Placental epithelial cell (primary cell): ENCODE data around the gene MTARC1. TPM values are rescaled to one million over a fixed set of nuclear protein-coding genes. Genes with fewer than 3 reads are reported as not detected.

Experiments used
- total RNA-seq: library from RNA; depleted of rRNA; stranded (reverse); fragments of >200 nt; gene quantifications from 2 replicates; pipeline ENCODE4 v1.2.3, GENCODE V29; 2012

MTARC1 gene
- 0.65 and 1.2 TPM in 2 replicates for total RNA-seq

GRCh38 chr1:220786337-220787068, at the start of gene MTARC1:
Gene MTARC1, plus strand, starts transcription at chr1:220786913. Its CDS starts 32 bp downstream, at chr1:220786945.

DNA sequence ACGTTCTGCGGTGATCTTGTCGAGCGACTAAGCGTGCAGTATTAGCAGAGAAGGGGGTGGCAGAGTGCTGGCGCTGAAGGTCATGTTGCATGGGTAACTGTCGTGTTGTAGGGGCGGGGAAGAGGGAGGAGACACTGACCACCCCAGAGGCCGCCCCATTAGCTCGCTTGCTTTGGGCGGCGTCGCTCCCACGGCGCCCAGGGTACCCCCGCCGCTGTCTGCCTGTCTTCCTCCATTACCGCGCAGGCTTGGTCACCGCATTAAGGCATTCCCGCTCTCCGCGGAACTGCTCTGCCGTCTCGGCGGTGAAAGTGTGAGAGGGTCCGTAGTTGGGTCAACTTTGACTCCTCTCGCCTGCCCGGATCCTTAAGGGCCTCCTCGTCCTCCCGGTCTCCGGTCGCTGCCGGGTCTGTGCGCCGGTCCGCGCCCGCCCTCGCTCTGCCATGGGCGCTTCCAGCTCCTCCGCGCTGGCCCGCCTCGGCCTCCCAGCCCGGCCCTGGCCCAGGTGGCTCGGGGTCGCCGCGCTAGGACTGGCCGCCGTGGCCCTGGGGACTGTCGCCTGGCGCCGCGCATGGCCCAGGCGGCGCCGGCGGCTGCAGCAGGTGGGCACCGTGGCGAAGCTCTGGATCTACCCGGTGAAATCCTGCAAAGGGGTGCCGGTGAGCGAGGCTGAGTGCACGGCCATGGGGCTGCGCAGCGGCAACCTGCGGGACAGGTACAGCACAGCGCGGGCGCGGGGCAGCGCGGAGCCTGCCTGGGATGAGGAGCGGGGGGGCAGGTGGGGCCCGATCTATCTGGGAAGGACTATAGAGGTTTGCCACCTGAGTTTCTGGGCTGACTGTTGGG, 38.4 kb upstream of the MTARC1 start, which contains the start of gene MTARC2:
TSS of gene MTARC2 (plus strand) at position 234 of the 846 bp plus-strand sequence. CDS start at position 444, 210 bp downstream.

Other genes with a start within 250 kb of the MTARC1 start
- 0.76 and 9.8 TPM in 2 replicates for gene C1orf115, start 96.5 kb upstream of the MTARC1 start, total RNA-seq
- gene MTARC2, start 38.6 kb upstream of the MTARC1 start, total RNA-seq, result 1.4 and 4.3 TPM in 2 replicates
- gene HLX, start 92.5 kb downstream of the MTARC1 start, total RNA-seq, result not detected in 2 replicates